ENCODE data around the gene HECTD4.

Gene HECTD4

DNA sequence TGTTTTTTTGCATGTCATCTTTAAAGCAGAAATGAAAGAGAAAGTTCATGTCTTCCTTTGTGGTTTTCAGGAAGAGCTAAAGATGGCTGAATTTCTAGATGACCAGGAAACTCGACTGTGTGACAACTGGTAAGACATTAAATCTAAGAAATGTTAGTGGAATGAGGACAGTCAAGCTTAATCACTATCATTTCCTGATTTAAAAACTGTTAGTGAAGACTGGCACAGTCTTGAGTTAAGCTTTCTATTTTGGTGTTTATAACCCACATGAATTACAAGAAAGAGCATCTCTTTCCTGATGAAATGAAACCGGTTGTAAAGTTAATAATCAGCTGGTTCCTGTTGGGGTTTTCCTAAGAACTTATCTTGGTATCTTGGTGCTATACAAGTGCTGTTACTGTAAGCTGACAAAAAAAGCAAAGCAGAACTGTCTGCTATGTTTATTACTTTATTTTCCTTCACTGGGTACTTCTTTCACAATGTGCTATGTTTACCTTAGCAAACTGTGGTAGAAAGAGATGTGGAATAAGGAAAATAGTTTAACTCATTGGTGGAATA, 251.7 kb downstream of the HECTD4 start:
- H3K27ac ChIP-seq (replicated peaks; ENCODE audit: low read length): no peak overlapping the region
- no peak overlapping the region for H3K4ac ChIP-seq (ENCODE audit: low read length)
- no peak overlapping the region for H2AK5ac ChIP-seq (ENCODE audit: low read depth, low read length)
- peaks cover 4 to 29% of the 10 kb centered on the region in 2 donors for H3K36me3 ChIP-seq (replicated peaks in 1 of 2; ENCODE audit: control insufficient read depth in 2 of 2, insufficient read depth in 2 of 2, low read length in 2 of 2)
- no peak overlapping the region for H2AFZ ChIP-seq (ENCODE audit: low read length)
- H4K8ac ChIP-seq (ENCODE audit: low read depth, low read length): no peak overlapping the region
- no peaks in the 10 kb centered on the region for H3K9me3 ChIP-seq (replicated peaks in 1 of 2; ENCODE audit: control insufficient read depth in 2 of 2, insufficient read depth in 1 of 2, low read depth in 1 of 2, low read length in 2 of 2)
- no peak overlapping the region for H2BK5ac ChIP-seq (ENCODE audit: low read length)
- no peak for DNase-seq (ENCODE audit: low spot score)
- no peaks in the 10 kb centered on the region for H3K79me1 ChIP-seq (ENCODE audit: low read depth, low read length)
- H2BK15ac ChIP-seq (ENCODE audit: low read length): no peak overlapping the region
- H3K27me3 ChIP-seq (ENCODE audit: control insufficient read depth in 3 of 3, insufficient read depth in 3 of 3, low read depth in 1 of 3, low read length in 3 of 3): no peaks in the 10 kb centered on the region
- WGBS, 2 donors (ENCODE audit: extremely low coverage in 2 of 2, insufficient read length in 2 of 2, insufficient replicate concordance in 1 of 2): no CpG with 5 or more reads among the region's 2 CpGs
- no peak overlapping the region for H3K18ac ChIP-seq (ENCODE audit: low read length)
- H2BK120ac ChIP-seq (ENCODE audit: low read depth, low read length): no peak overlapping the region
- H3K4me2 ChIP-seq (ENCODE audit: insufficient read depth, low read length, poor library complexity, severe bottlenecking): no peak overlapping the region
- H3K4me3 ChIP-seq (ENCODE audit: low read length in 2 of 2): no peak overlapping the region
- H3K4me1 ChIP-seq (ENCODE audit: control insufficient read depth in 2 of 2, insufficient read depth in 1 of 2, low read depth in 1 of 2, low read length in 2 of 2): peaks cover 2 to 3% of the 10 kb centered on the region in 2 donors
- H4K91ac ChIP-seq (ENCODE audit: low read depth, low read length, poor library complexity): no peak overlapping the region
- H3K14ac ChIP-seq (ENCODE audit: low read length): no peak overlapping the region
- no peak overlapping the region for H3K9ac ChIP-seq (ENCODE audit: low read depth, low read length, poor library complexity)
- no peak overlapping the region for H2BK12ac ChIP-seq (ENCODE audit: low read length)
- no peak overlapping the region for H3K23ac ChIP-seq (ENCODE audit: low read depth, low read length, poor library complexity)

DNA sequence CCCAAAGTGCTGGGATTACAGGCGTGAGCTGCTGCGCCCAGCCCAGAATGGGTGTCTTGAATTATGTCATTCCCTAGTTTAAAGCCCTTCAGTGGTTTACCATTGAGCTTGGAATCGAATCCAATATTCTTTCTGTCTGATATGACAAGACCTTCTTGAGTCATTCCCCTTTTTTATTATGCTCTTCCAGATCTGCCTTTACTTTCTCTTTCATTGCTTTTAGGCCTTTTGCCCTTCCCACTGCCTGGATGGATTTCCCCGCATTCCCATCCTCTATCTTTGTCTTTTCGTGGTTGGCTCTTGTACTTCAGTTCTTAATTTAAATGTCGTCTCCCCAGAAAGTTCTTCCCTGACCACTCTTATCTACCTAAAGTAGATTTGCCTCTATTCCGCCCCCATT, 255.3 kb downstream of the HECTD4 start:
- Histone ChIP-seq H2BK120ac (ENCODE audit: low read depth, low read length) (no peak overlapping the region), H3K4me1 (ENCODE audit: control insufficient read depth in 2 of 2, insufficient read depth in 1 of 2, low read depth in 1 of 2, low read length in 2 of 2) (peaks cover 3 to 9% of the 10 kb centered on the region in 2 donors), H3K79me1 (ENCODE audit: low read depth, low read length) (no peaks in the 10 kb centered on the region), H3K14ac (ENCODE audit: low read length) (no peak overlapping the region), H3K36me3 (replicated peaks in 1 of 2; ENCODE audit: control insufficient read depth in 2 of 2, insufficient read depth in 2 of 2, low read length in 2 of 2) (peaks cover 0 to 17% of the 10 kb centered on the region in 2 donors), H3K4ac (ENCODE audit: low read length) (no peak overlapping the region), H2BK12ac (ENCODE audit: low read length) (no peak overlapping the region), H2BK15ac (ENCODE audit: low read length) (no peak overlapping the region), H3K27me3 (ENCODE audit: control insufficient read depth in 3 of 3, insufficient read depth in 3 of 3, low read depth in 1 of 3, low read length in 3 of 3) (no peaks in the 10 kb centered on the region), H2AK5ac (ENCODE audit: low read depth, low read length) (no peak overlapping the region), H3K4me3 (ENCODE audit: low read length in 2 of 2) (no peak overlapping the region), H3K9ac (ENCODE audit: low read depth, low read length, poor library complexity) (no peak overlapping the region), H2BK5ac (ENCODE audit: low read length) (no peak overlapping the region), H3K9me3 (replicated peaks in 1 of 2; ENCODE audit: control insufficient read depth in 2 of 2, insufficient read depth in 1 of 2, low read depth in 1 of 2, low read length in 2 of 2) (no peaks in the 10 kb centered on the region), H3K23ac (ENCODE audit: low read depth, low read length, poor library complexity) (no peak overlapping the region), H3K4me2 (ENCODE audit: insufficient read depth, low read length, poor library complexity, severe bottlenecking) (no peak overlapping the region), H4K8ac (ENCODE audit: low read depth, low read length) (no peak overlapping the region), H3K27ac (replicated peaks; ENCODE audit: low read length) (no peak overlapping the region), H4K91ac (ENCODE audit: low read depth, low read length, poor library complexity) (no peak overlapping the region), H3K18ac (ENCODE audit: low read length) (no peak overlapping the region), H2AFZ (ENCODE audit: low read length) (no peak overlapping the region)
- no CpG with 5 or more reads among the region's 7 CpGs for WGBS, 2 donors (ENCODE audit: extremely low coverage in 2 of 2, insufficient read length in 2 of 2, insufficient replicate concordance in 1 of 2)
- DNase-seq (ENCODE audit: low spot score): no peak

DNA sequence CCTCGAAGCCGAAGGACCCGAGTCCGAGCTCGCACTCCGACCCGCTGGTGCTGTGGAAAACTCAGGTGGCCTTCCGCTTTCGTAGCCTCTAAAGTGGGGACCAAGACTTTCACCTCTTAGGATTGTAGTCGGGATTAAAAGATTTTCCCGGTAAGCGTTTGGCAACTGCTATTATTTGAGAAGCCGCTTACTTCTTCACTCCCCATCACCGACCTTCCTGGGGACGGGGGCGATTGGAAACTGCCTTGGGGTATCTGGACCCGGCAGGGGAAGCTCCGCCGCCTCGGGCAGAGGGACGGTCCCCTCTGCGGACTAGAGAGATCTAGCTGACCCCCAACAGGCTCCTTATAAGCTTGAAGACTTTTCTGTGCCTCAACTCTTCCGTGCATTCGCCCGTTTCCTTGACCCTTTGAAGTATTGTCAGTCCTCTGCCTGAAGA, 256.2 kb downstream of the HECTD4 start:
- no peak overlapping the region for H3K27ac ChIP-seq (replicated peaks; ENCODE audit: low read length)
- DNase-seq (ENCODE audit: low spot score): no peak

DNA sequence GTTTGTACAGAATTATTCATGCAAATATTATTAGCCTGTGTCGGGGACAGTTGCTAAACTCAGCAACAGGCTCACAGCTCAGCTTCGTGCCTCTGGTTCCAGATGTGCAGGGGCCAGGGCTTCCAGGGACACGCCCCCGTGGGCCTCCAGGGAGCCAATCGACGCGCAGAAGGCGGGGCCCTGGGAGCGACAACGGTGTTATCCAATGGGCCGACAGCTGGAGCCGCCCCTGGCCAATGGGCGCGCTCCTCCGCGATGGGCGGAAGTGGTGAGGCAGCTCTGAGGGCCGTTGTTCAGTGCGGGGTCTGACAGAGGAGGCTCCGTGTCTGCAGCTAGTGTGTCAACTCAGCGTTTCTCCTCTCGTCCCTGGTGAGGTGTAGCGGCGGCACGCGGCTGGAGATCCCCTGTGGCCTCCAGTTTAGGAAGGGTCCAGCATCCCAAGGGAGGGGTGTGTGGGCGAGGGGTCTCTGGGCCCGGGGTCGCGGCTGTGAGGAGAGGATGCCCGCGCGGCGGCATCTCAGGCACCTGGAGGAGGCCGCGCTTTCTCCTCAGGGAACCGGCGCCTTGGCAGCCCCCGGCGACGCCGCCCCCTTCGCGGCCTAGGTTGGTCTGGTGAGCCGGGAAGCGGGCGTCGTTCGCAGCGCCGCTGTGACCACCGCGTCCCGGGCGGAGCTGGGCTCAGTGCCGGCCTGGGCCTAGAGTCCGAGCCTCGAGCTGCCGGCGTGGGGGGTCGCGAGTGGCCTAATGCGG, 256.8 kb downstream of the HECTD4 start, which contains the start of gene TRAFD1:
TSS of gene TRAFD1 (plus strand) at position 311 of the 750 bp plus-strand sequence. CDS start 4,963 bp downstream, outside the sequence.
- H2AK5ac ChIP-seq (ENCODE audit: low read depth, low read length): no peak within 1 kb of the TSS
- no peak within 1 kb of the TSS for H2BK120ac ChIP-seq (ENCODE audit: low read depth, low read length)
- peak within 1 kb of the TSS; percentile 90 for H2AFZ ChIP-seq (ENCODE audit: low read length)
- no peak within 1 kb of the TSS for H2BK15ac ChIP-seq (ENCODE audit: low read length)
- no peak within 1 kb of the TSS for H3K4ac ChIP-seq (ENCODE audit: low read length)
- peak within 1 kb of the TSS; percentile 82 for H3K18ac ChIP-seq (ENCODE audit: low read length)
- peak within 1 kb of the TSS; percentile 94 for H3K4me2 ChIP-seq (ENCODE audit: insufficient read depth, low read length, poor library complexity, severe bottlenecking)
- peaks cover 5 to 9% of the 10 kb centered on the region in 2 donors for H3K4me1 ChIP-seq (ENCODE audit: control insufficient read depth in 2 of 2, insufficient read depth in 1 of 2, low read depth in 1 of 2, low read length in 2 of 2)
- no peaks in the 10 kb centered on the region for H3K79me1 ChIP-seq (ENCODE audit: low read depth, low read length)
- peak within 1 kb of the TSS; percentile 97 for H3K9ac ChIP-seq (ENCODE audit: low read depth, low read length, poor library complexity)
- no peaks in the 10 kb centered on the region for H3K9me3 ChIP-seq (replicated peaks in 1 of 2; ENCODE audit: control insufficient read depth in 2 of 2, insufficient read depth in 1 of 2, low read depth in 1 of 2, low read length in 2 of 2)
- no peak within 1 kb of the TSS for H4K8ac ChIP-seq (ENCODE audit: low read depth, low read length)
- no peaks in the 10 kb centered on the region for H3K27me3 ChIP-seq (ENCODE audit: control insufficient read depth in 3 of 3, insufficient read depth in 3 of 3, low read depth in 1 of 3, low read length in 3 of 3)
- no peak within 1 kb of the TSS for H4K91ac ChIP-seq (ENCODE audit: low read depth, low read length, poor library complexity)
- no CpG with 5 or more reads among the region's 63 CpGs for WGBS, 2 donors (ENCODE audit: extremely low coverage in 2 of 2, insufficient read length in 2 of 2, insufficient replicate concordance in 1 of 2)
- peak within 1 kb of the TSS; percentile 76 for H3K23ac ChIP-seq (ENCODE audit: low read depth, low read length, poor library complexity)
- H3K36me3 ChIP-seq (replicated peaks in 1 of 2; ENCODE audit: control insufficient read depth in 2 of 2, insufficient read depth in 2 of 2, low read length in 2 of 2): peaks cover 0 to 2% of the 10 kb centered on the region in 2 donors
- DNase-seq (ENCODE audit: low spot score): peak; percentile 95
- peak within 1 kb of the TSS; percentile 77 to 91 for H3K4me3 ChIP-seq (ENCODE audit: low read length in 2 of 2)
- H2BK5ac ChIP-seq (ENCODE audit: low read length): no peak within 1 kb of the TSS
- no peak within 1 kb of the TSS for H3K27ac ChIP-seq (replicated peaks; ENCODE audit: low read length)
- no peak within 1 kb of the TSS for H2BK12ac ChIP-seq (ENCODE audit: low read length)
- no peak within 1 kb of the TSS for H3K14ac ChIP-seq (ENCODE audit: low read length)

More for the DNA sequence above, 256.2 kb downstream of the HECTD4 start:
- Histone ChIP-seq H3K4me2 (ENCODE audit: insufficient read depth, low read length, poor library complexity, severe bottlenecking) (peak overlapping the region; percentile 94), H3K4ac (ENCODE audit: low read length) (no peak overlapping the region), H2BK120ac (ENCODE audit: low read depth, low read length) (no peak overlapping the region), H3K4me1 (ENCODE audit: control insufficient read depth in 2 of 2, insufficient read depth in 1 of 2, low read depth in 1 of 2, low read length in 2 of 2) (peaks cover 5 to 9% of the 10 kb centered on the region in 2 donors), H2AFZ (ENCODE audit: low read length) (peak overlapping the region; percentile 90), H3K27me3 (ENCODE audit: control insufficient read depth in 3 of 3, insufficient read depth in 3 of 3, low read depth in 1 of 3, low read length in 3 of 3) (no peaks in the 10 kb centered on the region), H2BK12ac (ENCODE audit: low read length) (no peak overlapping the region), H3K4me3 (ENCODE audit: low read length in 2 of 2) (peak overlapping the region; percentile 77 to 91), H3K79me1 (ENCODE audit: low read depth, low read length) (no peaks in the 10 kb centered on the region), H4K8ac (ENCODE audit: low read depth, low read length) (no peak overlapping the region), H4K91ac (ENCODE audit: low read depth, low read length, poor library complexity) (no peak overlapping the region), H2AK5ac (ENCODE audit: low read depth, low read length) (no peak overlapping the region), H2BK15ac (ENCODE audit: low read length) (no peak overlapping the region), H2BK5ac (ENCODE audit: low read length) (no peak overlapping the region), H3K9ac (ENCODE audit: low read depth, low read length, poor library complexity) (peak overlapping the region; percentile 97), H3K9me3 (replicated peaks in 1 of 2; ENCODE audit: control insufficient read depth in 2 of 2, insufficient read depth in 1 of 2, low read depth in 1 of 2, low read length in 2 of 2) (no peaks in the 10 kb centered on the region), H3K14ac (ENCODE audit: low read length) (no peak overlapping the region), H3K23ac (ENCODE audit: low read depth, low read length, poor library complexity) (no peak overlapping the region), H3K18ac (ENCODE audit: low read length) (peak overlapping the region; percentile 15), H3K36me3 (replicated peaks in 1 of 2; ENCODE audit: control insufficient read depth in 2 of 2, insufficient read depth in 2 of 2, low read length in 2 of 2) (peaks cover 0 to 8% of the 10 kb centered on the region in 2 donors)
- no CpG with 5 or more reads among the region's 25 CpGs for WGBS, 2 donors (ENCODE audit: extremely low coverage in 2 of 2, insufficient read length in 2 of 2, insufficient replicate concordance in 1 of 2)

Data from neuronal stem cell (in vitro differentiated cells).